ENCODE results near the gene TMED10.
"Not testable (repeated sequence)": the region's sequence is repeated elsewhere in the genome, so short reads cannot be mapped to it uniquely, and the experiment has no call there.

Gene TMED10

GRCh38 chr14:75188520-75189268 lies 12.3 kb upstream of the TMED10 start:
- no peak for DNase-seq

- DNase-seq = no peak
Measured at GRCh38 chr14:75188086-75188485, 11.7 kb upstream of the TMED10 start.

GRCh38 chr14:75186953-75187352 lies 10.5 kb upstream of the TMED10 start:
- no peak for DNase-seq

DNA sequence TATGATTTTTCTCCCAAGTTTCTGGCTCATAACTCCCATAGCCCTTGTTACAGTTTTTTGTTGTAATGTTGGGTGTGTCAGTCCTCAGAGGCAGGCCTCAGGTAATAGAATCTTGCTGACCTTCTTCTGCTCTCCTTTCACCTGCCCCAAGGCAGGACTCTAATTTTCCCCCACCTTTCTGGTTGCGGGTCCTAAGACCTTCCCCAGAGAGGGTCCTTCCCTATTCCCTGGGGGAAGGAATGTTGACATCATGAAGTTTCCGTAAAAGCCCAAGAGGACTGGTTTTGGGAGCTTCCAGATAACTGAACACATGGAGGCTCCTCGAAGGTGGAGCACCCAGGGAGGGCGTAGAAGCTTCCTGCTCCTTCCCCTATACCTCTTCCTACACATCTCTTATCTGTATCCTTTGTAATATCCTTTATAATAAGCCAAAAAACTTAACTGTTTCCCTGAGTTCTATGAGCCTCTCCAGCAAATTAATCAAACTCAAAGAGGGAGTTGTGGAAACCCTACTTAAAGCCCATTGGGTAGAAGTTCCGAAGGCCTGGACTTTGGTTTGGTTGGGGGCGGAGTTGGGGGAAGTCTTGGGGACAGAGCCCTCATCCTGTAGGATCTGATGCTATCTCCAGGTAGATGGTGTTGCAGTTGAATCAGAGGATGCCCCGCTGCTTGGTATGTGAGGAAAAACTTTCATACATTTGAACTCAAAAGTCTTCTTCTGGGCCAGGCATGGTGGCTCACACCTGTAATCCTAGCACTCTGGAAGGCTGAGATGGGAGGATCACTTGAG lies 9.0 kb upstream of the TMED10 start:
- DNase-seq = no peak

GRCh38 chr14:75184492-75184891 lies 8.1 kb upstream of the TMED10 start:
- DNase-seq = peak; percentile 44

GRCh38 chr14:75184039-75184438 lies 7.6 kb upstream of the TMED10 start:
- no peak for DNase-seq

GRCh38 chr14:75183225-75183624 lies 6.8 kb upstream of the TMED10 start:
- no peak for DNase-seq

DNA sequence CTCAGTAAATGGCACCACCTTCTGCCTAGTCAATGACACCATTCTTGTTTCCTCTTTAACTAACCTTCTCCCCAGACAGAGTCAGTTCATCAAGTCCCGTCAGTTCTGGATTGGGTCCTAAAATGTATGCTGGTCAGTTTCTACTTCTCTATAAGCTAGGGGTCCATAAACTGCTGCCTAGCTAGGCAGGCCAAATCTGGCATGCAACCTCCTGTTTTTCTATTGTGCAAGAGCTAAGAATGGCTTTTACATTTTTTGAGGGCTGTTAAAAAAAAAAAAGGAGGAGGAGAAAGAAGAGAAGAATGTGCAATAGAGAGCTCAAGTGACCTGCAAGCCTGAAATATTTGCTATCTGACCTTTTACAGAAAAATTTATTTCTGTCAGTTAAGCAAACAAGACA lies 6.4 kb upstream of the TMED10 start:
- DNase-seq = no peak

GRCh38 chr14:75182163-75182562 lies 5.8 kb upstream of the TMED10 start:
- not testable (repeated sequence) for DNase-seq

GRCh38 chr14:75181293-75182062 lies 5.1 kb upstream of the TMED10 start:
- DNase-seq = no peak

DNA sequence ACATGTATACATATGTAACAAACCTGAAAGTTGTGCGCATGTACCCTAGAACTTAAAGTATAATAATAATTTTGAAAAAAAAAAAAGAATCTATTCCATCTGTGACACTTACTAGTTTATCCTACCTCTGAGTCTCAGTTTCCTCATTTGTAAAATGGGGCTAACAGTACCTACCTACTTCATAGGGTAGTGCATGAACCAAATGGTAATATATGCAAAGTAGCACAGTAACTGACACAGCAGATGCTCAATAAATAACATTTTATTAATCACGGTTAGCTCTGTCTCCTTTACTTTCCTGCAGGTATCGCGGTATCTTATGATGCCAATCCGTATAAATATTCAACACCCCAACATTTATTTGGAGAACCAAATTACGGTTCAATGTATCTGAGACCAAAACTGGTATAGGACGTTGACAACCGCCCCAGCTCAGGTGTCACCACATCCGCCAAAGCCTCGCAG lies 703 bp downstream of the TMED10 start:
- no peak for DNase-seq

DNA sequence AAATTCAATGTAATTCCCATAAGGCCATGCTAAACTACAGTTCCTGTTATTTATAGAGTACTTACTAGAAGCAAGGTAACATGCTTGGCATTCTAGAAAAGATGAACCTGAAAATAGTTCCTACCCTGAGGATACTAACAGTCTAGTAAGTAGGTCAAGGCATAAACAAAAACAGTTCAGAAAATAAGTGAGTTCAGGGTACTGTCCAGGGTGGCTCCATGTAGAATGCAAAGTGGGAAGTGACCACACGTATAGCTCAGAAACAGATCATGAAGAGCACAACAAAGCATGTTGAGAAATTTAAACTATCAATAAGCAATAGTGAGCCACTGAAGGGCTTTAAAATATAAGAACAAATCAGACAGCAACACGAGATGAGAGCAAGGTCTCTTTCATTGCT lies 2.3 kb downstream of the TMED10 start:
- DNase-seq = no peak

DNA sequence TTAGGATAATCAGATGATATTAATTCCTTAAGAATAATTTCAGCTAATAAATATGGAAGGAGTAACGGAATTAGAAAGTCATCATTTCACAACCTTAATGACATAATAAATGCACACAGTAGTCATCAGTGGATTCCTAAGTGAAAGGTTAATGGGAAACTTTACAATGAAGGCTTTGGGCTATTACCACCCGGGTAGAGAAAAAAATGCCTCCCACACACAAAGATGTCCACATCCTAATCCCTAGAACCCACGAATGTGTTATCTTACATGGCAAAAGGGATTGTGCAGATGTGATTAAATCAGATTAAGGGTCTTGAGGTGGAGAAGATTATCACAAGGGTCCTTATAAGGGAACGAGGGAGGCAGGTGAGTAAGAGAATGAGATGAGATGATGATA lies 5.6 kb downstream of the TMED10 start:
- DNase-seq = no peak

DNA sequence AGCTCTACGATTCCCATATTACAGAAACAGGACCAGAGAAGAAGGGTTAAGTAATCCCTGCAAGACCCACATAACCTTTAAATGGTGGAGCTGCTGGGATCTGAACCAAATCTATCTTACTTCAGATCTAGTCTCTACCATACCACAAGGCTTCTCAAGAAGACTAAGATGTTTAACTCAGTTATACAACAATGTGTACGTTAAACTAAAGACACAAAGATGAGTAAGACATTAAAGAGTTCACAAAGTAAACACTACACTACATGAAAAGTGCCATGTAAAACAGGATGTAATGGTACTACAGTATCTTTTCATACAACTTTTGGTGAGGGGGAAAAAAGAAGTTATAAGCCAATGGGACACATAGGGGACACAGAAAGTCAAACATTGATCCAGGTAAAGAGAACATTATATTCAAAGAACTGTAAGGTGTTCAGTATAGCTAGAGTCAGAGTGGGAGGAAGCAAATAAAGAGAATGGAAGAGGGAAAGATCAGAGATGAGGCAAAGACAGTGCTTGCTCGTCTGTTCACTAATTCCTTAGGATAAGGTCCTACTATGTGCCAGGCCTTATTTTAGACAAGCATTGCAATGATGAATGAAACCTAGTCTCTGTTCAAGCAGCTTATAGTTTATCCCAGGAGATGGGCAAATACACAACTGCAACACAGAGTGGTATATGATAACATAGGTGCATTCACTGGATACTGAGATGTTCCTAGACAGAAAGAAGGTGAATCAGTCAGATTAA lies 7.7 kb downstream of the TMED10 start:
- no peak for DNase-seq

DNA sequence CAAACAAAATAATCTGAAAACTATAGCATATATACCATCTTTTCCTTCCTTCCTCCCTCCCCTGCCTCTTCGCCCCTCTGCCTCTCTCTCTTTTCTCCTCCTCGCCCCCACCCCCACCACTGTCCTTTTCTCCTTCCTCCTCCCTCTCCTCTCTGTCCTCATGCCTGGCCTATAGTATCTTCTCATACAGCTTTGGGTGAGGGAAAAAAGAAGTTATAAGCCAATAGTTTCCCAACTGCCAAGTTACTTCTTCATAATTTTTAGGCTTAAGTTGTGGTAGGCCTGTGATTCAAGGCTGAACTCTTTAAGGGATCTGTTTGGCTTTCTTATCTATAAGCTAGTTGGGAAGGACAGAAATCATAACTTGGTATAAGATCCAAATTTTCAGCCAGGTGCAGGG lies 9.1 kb downstream of the TMED10 start:
- DNase-seq = no peak

GRCh38 chr14:75165586-75166391 lies 10.6 kb downstream of the TMED10 start:
- no peak for DNase-seq

DNA sequence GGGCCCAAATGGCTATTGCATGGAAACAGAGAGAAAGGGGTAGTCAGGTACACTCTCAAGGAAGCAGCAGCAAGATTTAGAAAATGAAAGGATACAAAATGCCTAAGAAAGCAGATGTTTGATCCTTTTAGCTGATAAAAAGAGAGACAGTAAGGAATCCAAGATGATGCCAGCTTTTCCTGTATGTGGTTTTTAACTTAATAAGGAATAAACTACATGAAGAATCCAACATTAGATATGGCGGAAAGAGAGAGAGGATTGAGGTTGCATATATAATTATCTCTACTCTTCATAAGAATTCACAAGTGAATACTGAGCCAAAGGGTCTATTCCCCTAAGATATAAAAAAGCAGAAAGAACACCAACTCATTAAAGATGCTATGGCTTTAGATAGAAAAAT lies 11.6 kb downstream of the TMED10 start:
- DNase-seq = no peak

GRCh38 chr14:75163677-75164076 lies 12.7 kb downstream of the TMED10 start:
- no peak for DNase-seq

- no peak for DNase-seq
Measured at GRCh38 chr14:75162631-75163030, 13.8 kb downstream of the TMED10 start.

DNA sequence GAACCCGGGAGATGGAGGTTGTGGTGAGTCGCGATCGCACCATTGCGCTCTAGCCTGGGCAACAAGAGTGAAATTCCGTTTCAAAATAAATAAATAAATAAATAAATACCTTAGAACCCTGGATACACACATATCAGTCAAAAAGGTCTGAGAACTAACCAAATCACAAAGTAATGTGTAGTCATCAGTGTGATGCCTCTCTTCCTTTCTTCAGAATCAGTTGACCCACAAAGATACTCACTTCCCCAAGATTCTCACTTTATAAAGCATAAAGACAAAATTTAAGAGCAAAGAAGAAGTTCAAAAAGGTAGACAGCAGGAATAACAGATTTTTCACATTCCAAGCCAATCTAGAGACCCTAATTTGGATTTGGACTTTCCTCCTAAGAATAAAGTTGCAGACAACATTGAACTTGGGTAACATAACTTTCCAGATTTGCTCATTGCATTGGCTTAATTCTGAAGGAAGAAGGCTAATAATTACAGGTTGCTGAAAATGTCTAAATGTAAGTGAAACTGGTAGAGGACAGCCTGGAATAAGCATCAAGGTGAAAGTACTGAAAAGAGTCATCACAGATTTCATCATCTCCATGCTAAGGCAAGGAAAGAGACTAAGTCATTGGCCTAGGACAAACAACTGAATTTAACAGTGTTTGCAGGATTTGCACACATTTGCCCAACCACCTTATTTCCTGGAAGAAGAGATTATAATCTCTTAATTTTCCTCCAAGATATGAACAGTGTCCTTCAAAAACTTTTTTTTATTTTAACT lies 17.4 kb downstream of the TMED10 start:
- peak; percentile 78 for DNase-seq

GRCh38 chr14:75156901-75157300 lies 19.5 kb downstream of the TMED10 start:
- DNase-seq = peak; percentile 74

Measured in activated CD4-positive, alpha-beta T cell treated with anti-CD3 and anti-CD28 coated beads, Interleukin-10, Interleukin-2, amounts not matched to agents 100 ng/mL and 50 ng/mL, durations not matched to agents 16 hours and 8 hours (primary cell).